Mesodermal cell (in vitro differentiated cells): ENCODE measurements around the gene ABCA4.

Source experiments
- H3K27ac ChIP-seq: 2 replicates; pipeline ENCODE4 v1.7.0; 2013; ENCODE audit warnings: mild to moderate bottlenecking, low read depth, low read length, moderate library complexity; ENCODE audit not compliant: severe bottlenecking
- H3K36me3 ChIP-seq: 2 replicates; pipeline ENCODE4 v1.7.1; 2013; ENCODE audit warnings: mild to moderate bottlenecking, low read length, moderate library complexity; ENCODE audit not compliant: control insufficient read depth, insufficient read depth
- H3K4me1 ChIP-seq: one replicate; pipeline ENCODE4 v1.7.1; 2013; ENCODE audit warnings: mild to moderate bottlenecking, low read length; ENCODE audit not compliant: insufficient read depth, control insufficient read depth, poor library complexity, severe bottlenecking
- H3K4me3 ChIP-seq: 2 replicates; pipeline ENCODE4 v1.7.0; 2013; ENCODE audit warnings: low read length, control low read depth, mild to moderate bottlenecking; ENCODE audit not compliant: insufficient read depth, poor library complexity, severe bottlenecking; ENCODE audit errors: extremely low read depth
- H3K9me3 ChIP-seq: 2 replicates; pipeline ENCODE4 v1.7.1; 2013; ENCODE audit warnings: mild to moderate bottlenecking, low read length, moderate library complexity; ENCODE audit not compliant: control insufficient read depth
- WGBS, 2 experiments: methylation state at CpG; one replicate each; pipeline ENCODE4 v1.1.5; 2013; ENCODE audit warnings: missing lambda C conversion rate in 2 of 2; ENCODE audit not compliant: insufficient coverage in 2 of 2; 5-methylcytosine and 5-hydroxymethylcytosine counted together

Gene ABCA4

GRCh38 chr1:94081566-94082344 lies 39.2 kb downstream of the ABCA4 start:
- Histone ChIP-seq H3K36me3 (no peaks in the 10 kb centered on the region), H3K9me3 (no peaks in the 10 kb centered on the region), H3K27ac (no peak overlapping the region), H3K4me3 (no peak overlapping the region), H3K4me1 (peaks cover 26% of the 10 kb centered on the region)
- 100% methylated on average over 1 of the region's 7 CpGs; no CpG with 5 or more reads in 1 of the 2 experiments for WGBS, 2 experiments

- 93 to 100% methylated on average over 3 of the region's 3 CpGs for WGBS, 2 experiments
- Histone ChIP-seq H3K27ac (peak overlapping the region; percentile 36), H3K9me3 (no peaks in the 10 kb centered on the region), H3K36me3 (no peaks in the 10 kb centered on the region), H3K4me1 (peaks cover 26% of the 10 kb centered on the region), H3K4me3 (no peak overlapping the region)
These were observed 41.0 kb downstream of the ABCA4 start for GRCh38 chr1:94079989-94080388.

- peaks cover 26% of the 10 kb centered on the region for H3K4me1 ChIP-seq
- H3K9me3 ChIP-seq = no peaks in the 10 kb centered on the region
- H3K4me3 ChIP-seq = no peak overlapping the region
- 64 to 81% methylated on average over 5 of the region's 6 CpGs for WGBS, 2 experiments
- H3K27ac ChIP-seq = peak overlapping the region; percentile 36
- H3K36me3 ChIP-seq = no peaks in the 10 kb centered on the region
These were observed 41.6 kb downstream of the ABCA4 start for GRCh38 chr1:94079080-94079940.

GRCh38 chr1:94072840-94073522 lies 48.0 kb downstream of the ABCA4 start:
- Histone ChIP-seq H3K4me3 (no peak overlapping the region), H3K4me1 (peaks cover 43% of the 10 kb centered on the region), H3K36me3 (no peaks in the 10 kb centered on the region), H3K9me3 (no peaks in the 10 kb centered on the region), H3K27ac (peak overlapping the region; percentile 30)
- WGBS, 2 experiments = 92 to 97% methylated on average over 5 to 7 of the region's 7 CpGs

DNA sequence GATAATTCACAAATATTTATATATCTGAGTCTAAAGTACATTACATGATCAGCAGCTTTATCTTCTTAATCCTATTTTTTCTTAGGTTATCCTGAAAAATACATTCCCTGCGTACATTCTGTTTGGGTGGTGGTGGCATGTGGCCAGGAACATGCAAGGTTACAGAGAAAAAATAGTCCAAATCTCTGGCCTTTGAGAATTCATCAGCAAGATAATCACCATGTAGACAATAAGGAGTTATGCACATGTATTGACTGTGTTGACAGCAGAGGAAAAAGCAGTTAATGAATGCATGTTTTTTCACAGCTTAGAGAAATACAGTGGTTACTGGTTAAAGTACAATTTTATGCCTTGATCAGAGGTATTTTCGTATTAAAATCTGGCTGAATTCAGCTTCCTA lies 49.0 kb downstream of the ABCA4 start:
- no peak overlapping the region for H3K27ac ChIP-seq
- peaks cover 43% of the 10 kb centered on the region for H3K4me1 ChIP-seq
- no peaks in the 10 kb centered on the region for H3K36me3 ChIP-seq
- 100% methylated on average over 1 of the region's 2 CpGs; no CpG with 5 or more reads in 1 of the 2 experiments for WGBS, 2 experiments
- no peak overlapping the region for H3K4me3 ChIP-seq
- H3K9me3 ChIP-seq = no peaks in the 10 kb centered on the region

DNA sequence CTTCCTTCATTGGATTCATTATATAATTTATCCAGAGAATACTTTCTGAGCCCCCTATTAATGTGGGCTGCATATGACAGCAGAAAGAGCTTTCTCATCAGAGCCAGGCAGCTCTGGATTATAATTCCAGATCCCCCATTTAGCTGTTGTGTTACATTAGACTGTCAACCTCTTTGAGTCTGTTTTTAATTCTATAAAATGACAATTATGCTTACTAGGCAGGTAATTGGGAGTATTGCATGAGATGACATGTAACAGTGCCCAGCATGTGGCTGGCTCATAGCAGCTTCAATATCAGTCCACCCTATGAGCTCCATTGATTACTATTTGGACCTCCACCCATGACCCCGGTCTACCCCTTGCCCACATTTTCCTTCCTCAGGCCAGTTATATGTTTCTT lies 49.6 kb downstream of the ABCA4 start:
- no CpG with 5 or more reads among the region's 1 CpG for WGBS, 2 experiments
- Histone ChIP-seq H3K27ac (no peak overlapping the region), H3K4me3 (no peak overlapping the region), H3K4me1 (peaks cover 43% of the 10 kb centered on the region), H3K36me3 (no peaks in the 10 kb centered on the region), H3K9me3 (no peaks in the 10 kb centered on the region)

DNA sequence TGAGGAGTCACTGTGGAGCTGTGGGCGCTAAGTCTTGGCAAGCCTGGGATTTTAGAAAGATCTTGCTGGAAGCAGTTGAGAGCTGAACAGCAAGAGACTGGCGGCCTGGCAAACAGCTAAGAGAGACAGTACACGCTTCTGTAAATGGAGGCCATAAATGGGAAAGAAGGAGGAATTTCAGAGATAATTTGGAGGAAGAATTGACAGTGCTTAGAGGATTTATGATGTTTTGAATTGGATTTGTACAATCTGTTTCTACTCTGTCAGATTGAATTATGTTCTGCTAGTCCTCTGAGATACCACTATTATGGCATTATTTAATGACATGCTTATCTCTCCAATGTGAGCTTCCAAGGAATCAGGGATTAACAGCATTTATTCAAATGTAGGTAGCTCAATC lies 50.1 kb downstream of the ABCA4 start:
- Histone ChIP-seq H3K36me3 (no peaks in the 10 kb centered on the region), H3K27ac (no peak overlapping the region), H3K4me1 (peaks cover 43% of the 10 kb centered on the region), H3K9me3 (no peaks in the 10 kb centered on the region), H3K4me3 (no peak overlapping the region)
- 93 to 100% methylated on average over 3 of the region's 3 CpGs for WGBS, 2 experiments

DNA sequence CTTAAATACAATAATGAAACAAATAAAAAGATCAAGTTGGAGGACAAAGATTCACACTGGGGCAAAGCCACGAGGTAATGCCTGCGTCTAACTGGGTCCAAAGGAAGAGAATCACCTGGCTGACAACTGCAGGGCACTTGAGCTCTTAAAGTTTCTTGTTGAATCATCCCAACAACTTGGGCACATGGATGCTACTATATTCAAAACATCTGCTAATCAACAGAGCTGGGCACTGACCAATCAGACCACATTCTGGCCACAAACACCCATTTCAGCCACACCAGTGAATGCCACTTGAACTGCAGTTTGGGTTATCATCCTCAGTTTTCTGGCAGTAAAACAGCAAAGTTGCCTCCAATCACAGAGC lies 51.0 kb downstream of the ABCA4 start:
- Histone ChIP-seq H3K36me3 (no peaks in the 10 kb centered on the region), H3K4me1 (peaks cover 43% of the 10 kb centered on the region), H3K27ac (no peak overlapping the region), H3K4me3 (no peak overlapping the region), H3K9me3 (no peaks in the 10 kb centered on the region)
- WGBS, 2 experiments = 88 to 100% methylated on average over 2 of the region's 2 CpGs

- Histone ChIP-seq H3K9me3 (no peaks in the 10 kb centered on the region), H3K36me3 (no peaks in the 10 kb centered on the region), H3K4me3 (no peak overlapping the region), H3K27ac (peak overlapping the region; percentile 67), H3K4me1 (peaks cover 46% of the 10 kb centered on the region)
- 69 to 72% methylated on average over 13 to 15 of the region's 16 CpGs for WGBS, 2 experiments
These were observed 51.7 kb downstream of the ABCA4 start for GRCh38 chr1:94068999-94069918.
